ENCODE measurements around the gene IL17RC. TPM values are rescaled to one million over a fixed set of nuclear protein-coding genes. Genes with fewer than 3 reads are reported as not detected.

Gene IL17RC
- total and polyA plus RNA-seq, 4 donors, result 20.5 to 39.8 (median 33.6) TPM

DNA sequence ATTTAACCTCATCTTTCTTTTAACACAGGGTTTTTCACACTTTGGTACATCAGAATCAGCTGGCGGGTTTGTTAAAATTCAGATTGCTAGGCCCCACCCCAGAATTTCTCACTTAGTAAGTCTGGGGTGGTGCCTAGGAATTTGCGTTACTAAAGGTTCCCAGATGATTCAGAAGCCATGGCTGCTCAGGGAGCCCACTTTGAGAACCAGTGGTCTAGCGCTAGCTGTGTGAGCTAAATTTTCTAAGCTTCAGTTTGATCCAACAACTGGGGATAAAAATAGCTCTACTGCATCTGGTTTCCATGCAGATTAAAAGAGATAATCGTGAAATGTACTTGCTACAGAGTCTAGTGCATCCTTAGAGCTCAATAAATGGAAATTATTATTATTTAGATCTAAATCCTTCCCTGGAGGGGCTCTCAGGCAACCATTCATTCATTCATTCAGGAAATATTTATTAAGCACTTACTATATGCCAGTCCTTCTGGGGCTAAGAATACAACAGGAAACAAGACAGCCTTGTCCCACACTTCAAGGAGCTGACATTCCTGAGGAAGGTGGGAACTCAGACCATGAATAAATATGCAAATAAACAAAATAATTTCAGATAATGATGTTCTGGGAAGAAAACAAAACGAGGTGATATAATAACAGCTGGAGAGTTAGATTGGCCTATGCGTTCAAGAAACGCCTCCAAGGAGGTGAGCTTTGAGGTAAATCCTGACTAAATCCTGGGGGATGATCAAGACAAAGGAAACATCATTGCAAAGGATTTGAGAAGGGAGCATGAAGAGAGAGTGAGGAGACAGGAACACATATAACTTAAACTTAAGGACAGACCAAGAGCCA is 33.0 kb upstream of the IL17RC start:
- no peak overlapping the region for H3K4me3 ChIP-seq
- no peaks in the 10 kb centered on the region for H3K36me3 ChIP-seq (ENCODE audit: control insufficient read depth in 4 of 4, insufficient read depth in 4 of 4, low read length in 4 of 4)
- WGBS, 2 donors, result 87 to 93% methylated on average over 7 of the region's 7 CpGs
- TF ChIP-seq, protein P1, sequence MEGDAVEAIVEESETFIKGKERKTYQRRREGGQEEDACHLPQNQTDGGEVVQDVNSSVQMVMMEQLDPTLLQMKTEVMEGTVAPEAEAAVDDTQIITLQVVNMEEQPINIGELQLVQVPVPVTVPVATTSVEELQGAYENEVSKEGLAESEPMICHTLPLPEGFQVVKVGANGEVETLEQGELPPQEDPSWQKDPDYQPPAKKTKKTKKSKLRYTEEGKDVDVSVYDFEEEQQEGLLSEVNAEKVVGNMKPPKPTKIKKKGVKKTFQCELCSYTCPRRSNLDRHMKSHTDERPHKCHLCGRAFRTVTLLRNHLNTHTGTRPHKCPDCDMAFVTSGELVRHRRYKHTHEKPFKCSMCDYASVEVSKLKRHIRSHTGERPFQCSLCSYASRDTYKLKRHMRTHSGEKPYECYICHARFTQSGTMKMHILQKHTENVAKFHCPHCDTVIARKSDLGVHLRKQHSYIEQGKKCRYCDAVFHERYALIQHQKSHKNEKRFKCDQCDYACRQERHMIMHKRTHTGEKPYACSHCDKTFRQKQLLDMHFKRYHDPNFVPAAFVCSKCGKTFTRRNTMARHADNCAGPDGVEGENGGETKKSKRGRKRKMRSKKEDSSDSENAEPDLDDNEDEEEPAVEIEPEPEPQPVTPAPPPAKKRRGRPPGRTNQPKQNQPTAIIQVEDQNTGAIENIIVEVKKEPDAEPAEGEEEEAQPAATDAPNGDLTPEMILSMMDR (IDR thresholded peaks at IDR 0.05; ENCODE audit: control extremely low read depth, extremely low read depth), result no peak
- H3K9me3 ChIP-seq (ENCODE audit: control insufficient read depth in 4 of 4, insufficient read depth in 3 of 4, low read length in 3 of 4), result no peaks in the 10 kb centered on the region
- ATAC-seq (ENCODE audit: insufficient read depth, low FRiP score) (no peak), DNase-seq (no peak)
- H3K4me1 ChIP-seq (ENCODE audit: control insufficient read depth in 5 of 5, insufficient read depth in 5 of 5, low read length in 5 of 5), result no peaks in the 10 kb centered on the region
- H3K27me3 ChIP-seq (ENCODE audit: control insufficient read depth in 3 of 3, insufficient read depth in 3 of 3, low read length in 2 of 3), result no peaks in the 10 kb centered on the region
- no peak overlapping the region for H3K27ac ChIP-seq (ENCODE audit: low read depth in 1 of 2, low read length in 1 of 2)
- no peak overlapping the region for H3K9ac ChIP-seq (ENCODE audit: insufficient read depth in 1 of 2, low read length in 2 of 2)

DNA sequence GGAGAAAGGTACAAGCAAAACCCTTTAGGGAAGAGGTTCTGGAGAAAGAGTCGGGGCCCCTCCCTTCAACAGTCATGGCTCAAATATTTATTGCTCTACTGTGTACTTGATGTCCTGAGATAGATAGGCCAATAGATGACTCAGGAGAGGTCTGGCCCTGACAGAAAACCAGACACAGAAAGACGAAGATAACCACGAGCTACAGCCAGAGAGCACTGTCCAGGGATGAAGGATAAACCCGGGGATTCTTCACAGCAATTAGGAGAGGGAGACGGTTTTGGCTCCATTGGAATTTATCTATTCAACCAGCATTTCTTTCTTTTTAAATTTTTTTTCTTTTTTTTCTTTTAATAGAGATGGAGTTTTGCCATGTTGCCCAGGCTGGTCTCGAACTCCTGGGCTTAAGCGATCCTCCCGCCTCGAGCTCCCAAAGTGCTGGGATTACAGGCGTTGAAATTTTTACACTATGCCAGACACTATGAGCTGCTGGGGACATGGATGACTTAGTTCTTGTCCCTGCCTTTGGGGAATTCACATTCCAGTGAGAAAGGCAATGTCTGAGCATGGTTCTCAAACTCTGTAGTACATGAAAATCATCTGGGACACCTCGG is 32.2 kb upstream of the IL17RC start:
- no peak overlapping the region for H3K4me3 ChIP-seq

DNA sequence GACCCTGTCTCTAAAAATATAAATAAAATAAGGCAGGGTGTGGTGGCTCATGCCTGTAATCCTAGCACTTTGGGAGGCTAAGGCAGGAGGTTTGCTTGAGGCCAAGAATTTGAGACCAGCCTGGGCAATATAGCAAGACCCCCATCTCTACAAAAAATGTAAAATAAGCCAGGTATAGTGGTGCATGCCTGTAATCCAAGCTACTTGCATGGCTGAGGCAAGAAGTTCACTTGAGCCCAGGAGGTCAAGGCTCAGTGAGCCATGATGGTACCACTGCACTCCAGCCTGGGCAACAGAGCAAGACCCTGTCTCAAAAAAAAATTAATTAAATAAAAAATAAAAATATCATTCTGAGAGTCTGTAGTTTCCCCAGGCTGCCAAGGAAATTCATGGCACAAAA is 30.6 kb upstream of the IL17RC start:
- Histone ChIP-seq H3K27me3 (ENCODE audit: control insufficient read depth in 3 of 3, insufficient read depth in 3 of 3, low read length in 2 of 3) (no peaks in the 10 kb centered on the region), H3K9ac (ENCODE audit: insufficient read depth in 1 of 2, low read length in 2 of 2) (no peak overlapping the region), H3K36me3 (ENCODE audit: control insufficient read depth in 4 of 4, insufficient read depth in 4 of 4, low read length in 4 of 4) (no peaks in the 10 kb centered on the region), H3K4me1 (ENCODE audit: control insufficient read depth in 5 of 5, insufficient read depth in 5 of 5, low read length in 5 of 5) (peaks cover 0 to 3% (median 0%) of the 10 kb centered on the region in 5 donors), H3K27ac (ENCODE audit: low read depth in 1 of 2, low read length in 1 of 2) (no peak overlapping the region), H3K9me3 (ENCODE audit: control insufficient read depth in 4 of 4, insufficient read depth in 3 of 4, low read length in 3 of 4) (no peaks in the 10 kb centered on the region), H3K4me3 (no peak overlapping the region)
- no peak for ATAC-seq (ENCODE audit: insufficient read depth, low FRiP score)
- TF ChIP-seq, protein P1 (IDR thresholded peaks at IDR 0.05; ENCODE audit: control extremely low read depth, extremely low read depth), result no peak
- no peak for DNase-seq

More for the DNA sequence above, 32.2 kb upstream of the IL17RC start:
- ATAC-seq (ENCODE audit: insufficient read depth, low FRiP score), result no peak
- Histone ChIP-seq H3K4me1 (ENCODE audit: control insufficient read depth in 5 of 5, insufficient read depth in 5 of 5, low read length in 5 of 5) (no peaks in the 10 kb centered on the region), H3K9me3 (ENCODE audit: control insufficient read depth in 4 of 4, insufficient read depth in 3 of 4, low read length in 3 of 4) (no peaks in the 10 kb centered on the region), H3K27ac (ENCODE audit: low read depth in 1 of 2, low read length in 1 of 2) (no peak overlapping the region), H3K36me3 (ENCODE audit: control insufficient read depth in 4 of 4, insufficient read depth in 4 of 4, low read length in 4 of 4) (no peaks in the 10 kb centered on the region), H3K9ac (ENCODE audit: insufficient read depth in 1 of 2, low read length in 2 of 2) (no peak overlapping the region), H3K27me3 (ENCODE audit: control insufficient read depth in 3 of 3, insufficient read depth in 3 of 3, low read length in 2 of 3) (no peaks in the 10 kb centered on the region)
- TF ChIP-seq, protein P1 (IDR thresholded peaks at IDR 0.05; ENCODE audit: control extremely low read depth, extremely low read depth), result no peak
- no peak for DNase-seq
- 88 to 94% methylated on average over 11 of the region's 11 CpGs for WGBS, 2 donors

Measured in lung (tissue), 12 donors.